Activated CD8-positive, alpha-beta memory T cell treated with anti-CD3 and anti-CD28 coated beads, Interleukin-2, amount 50 U/mL, for 1 hour (primary cell): ENCODE data around the gene CNOT10.
"Not testable (repeated sequence)": the region's sequence is repeated elsewhere in the genome, so short reads cannot be mapped to it uniquely, and the experiment has no call there.

ENCODE experiments used
- DNase-seq: peaks from one replicate; pipeline ENCODE4 v3.0.0-alpha.2; 2020; ENCODE audit errors: extremely low read depth

CNOT10 gene

GRCh38 chr3:32686713-32687112 lies 1.7 kb downstream of the CNOT10 start:
- DNase-seq, result no peak

- no peak for DNase-seq
Observed at GRCh38 chr3:32691847-32692246, 6.9 kb downstream of the CNOT10 start.

GRCh38 chr3:32696523-32696922 lies 11.5 kb downstream of the CNOT10 start:
- no peak for DNase-seq

- DNase-seq, result no peak
Observed at GRCh38 chr3:32698506-32698905, 13.5 kb downstream of the CNOT10 start.

GRCh38 chr3:32699429-32699828 lies 14.4 kb downstream of the CNOT10 start:
- DNase-seq, result no peak

- no peak for DNase-seq
Observed at GRCh38 chr3:32700244-32700643, 15.3 kb downstream of the CNOT10 start.

- no peak for DNase-seq
Observed at GRCh38 chr3:32703491-32703972, 18.5 kb downstream of the CNOT10 start.

- DNase-seq, result no peak
Observed at GRCh38 chr3:32705232-32705631, 20.2 kb downstream of the CNOT10 start.

GRCh38 chr3:32706348-32707025 lies 21.5 kb downstream of the CNOT10 start:
- DNase-seq, result no peak

- no peak for DNase-seq
Observed at GRCh38 chr3:32707026-32707370, 22.0 kb downstream of the CNOT10 start.

GRCh38 chr3:32708672-32709283 lies 23.8 kb downstream of the CNOT10 start:
- DNase-seq, result no peak

GRCh38 chr3:32709346-32709745 lies 24.4 kb downstream of the CNOT10 start:
- DNase-seq, result no peak

- no peak for DNase-seq
Observed at GRCh38 chr3:32712506-32713055, 27.6 kb downstream of the CNOT10 start.

- DNase-seq, result no peak
Observed at GRCh38 chr3:32713181-32713580, 28.2 kb downstream of the CNOT10 start.

- DNase-seq, result no peak
Observed at GRCh38 chr3:32719335-32719734, 34.3 kb downstream of the CNOT10 start.

- DNase-seq, result no peak
Observed at GRCh38 chr3:32719931-32720330, 34.9 kb downstream of the CNOT10 start.

GRCh38 chr3:32725721-32726120 lies 40.7 kb downstream of the CNOT10 start:
- DNase-seq, result no peak

- no peak for DNase-seq
Observed at GRCh38 chr3:32733631-32734229, 48.7 kb downstream of the CNOT10 start.

GRCh38 chr3:32734756-32735155 lies 49.8 kb downstream of the CNOT10 start:
- no peak for DNase-seq

GRCh38 chr3:32743470-32743869 lies 58.5 kb downstream of the CNOT10 start:
- DNase-seq, result not testable (repeated sequence)

- no peak for DNase-seq
Observed at GRCh38 chr3:32743934-32744333, 58.9 kb downstream of the CNOT10 start.

GRCh38 chr3:32751377-32751776 lies 66.4 kb downstream of the CNOT10 start:
- no peak for DNase-seq

- DNase-seq, result no peak
Observed at GRCh38 chr3:32755761-32756160, 70.8 kb downstream of the CNOT10 start.
